ENCODE results near the gene TIPARP.

DNA sequence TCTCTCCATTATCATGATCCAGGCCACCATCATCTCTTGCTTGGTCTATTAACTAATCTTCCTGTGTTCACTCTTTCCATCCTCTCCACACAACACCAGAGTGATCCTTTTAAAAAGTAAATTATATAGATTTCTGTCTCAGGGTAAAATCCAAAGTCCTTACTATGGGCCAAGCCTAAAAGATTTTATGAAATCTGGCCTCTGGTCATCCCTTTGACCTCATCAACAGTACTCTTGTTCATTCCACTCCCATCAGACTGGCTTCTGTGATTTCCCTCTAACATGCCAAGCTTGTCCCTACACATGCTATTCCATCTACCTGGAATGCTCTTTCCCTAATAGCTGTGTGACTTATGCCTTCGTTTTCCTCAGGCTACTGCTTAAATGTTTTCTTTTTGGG is 8.3 kb upstream of the TIPARP start:
- TF ChIP-seq CTCF (IDR thresholded peaks at IDR 0.05) (no peak), TCF12 (IDR thresholded peaks at IDR 0.05) (no peak), RAD21 (IDR thresholded peaks at IDR 0.05; ENCODE audit: low read length) (no peak), CHD2 (IDR thresholded peaks at IDR 0.05; ENCODE audit: low read length, partially characterized antibody) (no peak), RFX5 (IDR thresholded peaks at IDR 0.05; ENCODE audit: low read length) (no peak), FOSL2 (IDR thresholded peaks at IDR 0.05; ENCODE audit: borderline replicate concordance, low read depth) (no peak)
- TF ChIP-seq, protein P1, sequence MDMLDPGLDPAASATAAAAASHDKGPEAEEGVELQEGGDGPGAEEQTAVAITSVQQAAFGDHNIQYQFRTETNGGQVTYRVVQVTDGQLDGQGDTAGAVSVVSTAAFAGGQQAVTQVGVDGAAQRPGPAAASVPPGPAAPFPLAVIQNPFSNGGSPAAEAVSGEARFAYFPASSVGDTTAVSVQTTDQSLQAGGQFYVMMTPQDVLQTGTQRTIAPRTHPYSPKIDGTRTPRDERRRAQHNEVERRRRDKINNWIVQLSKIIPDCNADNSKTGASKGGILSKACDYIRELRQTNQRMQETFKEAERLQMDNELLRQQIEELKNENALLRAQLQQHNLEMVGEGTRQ (IDR thresholded peaks at IDR 0.05; ENCODE audit: borderline replicate concordance, low read depth, low read length): no peak
- TF ChIP-seq, protein P2, sequence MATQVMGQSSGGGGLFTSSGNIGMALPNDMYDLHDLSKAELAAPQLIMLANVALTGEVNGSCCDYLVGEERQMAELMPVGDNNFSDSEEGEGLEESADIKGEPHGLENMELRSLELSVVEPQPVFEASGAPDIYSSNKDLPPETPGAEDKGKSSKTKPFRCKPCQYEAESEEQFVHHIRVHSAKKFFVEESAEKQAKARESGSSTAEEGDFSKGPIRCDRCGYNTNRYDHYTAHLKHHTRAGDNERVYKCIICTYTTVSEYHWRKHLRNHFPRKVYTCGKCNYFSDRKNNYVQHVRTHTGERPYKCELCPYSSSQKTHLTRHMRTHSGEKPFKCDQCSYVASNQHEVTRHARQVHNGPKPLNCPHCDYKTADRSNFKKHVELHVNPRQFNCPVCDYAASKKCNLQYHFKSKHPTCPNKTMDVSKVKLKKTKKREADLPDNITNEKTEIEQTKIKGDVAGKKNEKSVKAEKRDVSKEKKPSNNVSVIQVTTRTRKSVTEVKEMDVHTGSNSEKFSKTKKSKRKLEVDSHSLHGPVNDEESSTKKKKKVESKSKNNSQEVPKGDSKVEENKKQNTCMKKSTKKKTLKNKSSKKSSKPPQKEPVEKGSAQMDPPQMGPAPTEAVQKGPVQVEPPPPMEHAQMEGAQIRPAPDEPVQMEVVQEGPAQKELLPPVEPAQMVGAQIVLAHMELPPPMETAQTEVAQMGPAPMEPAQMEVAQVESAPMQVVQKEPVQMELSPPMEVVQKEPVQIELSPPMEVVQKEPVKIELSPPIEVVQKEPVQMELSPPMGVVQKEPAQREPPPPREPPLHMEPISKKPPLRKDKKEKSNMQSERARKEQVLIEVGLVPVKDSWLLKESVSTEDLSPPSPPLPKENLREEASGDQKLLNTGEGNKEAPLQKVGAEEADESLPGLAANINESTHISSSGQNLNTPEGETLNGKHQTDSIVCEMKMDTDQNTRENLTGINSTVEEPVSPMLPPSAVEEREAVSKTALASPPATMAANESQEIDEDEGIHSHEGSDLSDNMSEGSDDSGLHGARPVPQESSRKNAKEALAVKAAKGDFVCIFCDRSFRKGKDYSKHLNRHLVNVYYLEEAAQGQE (IDR thresholded peaks at IDR 0.05; ENCODE audit: low read depth, low read length): no peak

Measured in SK-N-SH (cell line).